GM20000 (cell line): ENCODE data around the gene UNC45A.

Experiments
- DNase-seq: peaks from one replicate; pipeline ENCODE4 v3.0.0; 2012; ENCODE audit warnings: low spot score
- CTCF ChIP-seq: IDR thresholded peaks from 2 replicates; pipeline ENCODE4 v1.5.1; 2012; ENCODE audit warnings: mild to moderate bottlenecking, control low read depth; ENCODE audit errors: extremely low read depth, missing control alignments

Gene UNC45A

GRCh38 chr15:90952901-90953677 lies 18.0 kb downstream of the UNC45A start:
- DNase-seq: no peak
- TF ChIP-seq CTCF: no peak

- no peak for DNase-seq
- no peak for TF ChIP-seq CTCF
These were observed 19.0 kb downstream of the UNC45A start for GRCh38 chr15:90953947-90954711.

GRCh38 chr15:90954712-90955623 lies 19.9 kb downstream of the UNC45A start, which contains the start of gene RCCD1:
RCCD1 (plus strand) TSS chr15:90954884; CDS start chr15:90956735, 1,851 bp downstream.
- DNase-seq: peak; percentile 99
- no peak for TF ChIP-seq CTCF

- no peak for TF ChIP-seq CTCF
- peak; percentile 40 for DNase-seq
These were observed 20.7 kb downstream of the UNC45A start for GRCh38 chr15:90955624-90956273.

GRCh38 chr15:90956274-90957030 lies 21.4 kb downstream of the UNC45A start:
- DNase-seq: peak; percentile 96
- TF ChIP-seq CTCF: peak; percentile 90

GRCh38 chr15:90957031-90957790 lies 22.1 kb downstream of the UNC45A start:
- no peak for DNase-seq
- no peak for TF ChIP-seq CTCF
